HepG2 (cell line): ENCODE results near the gene CNGA3. TPM values are rescaled to one million over a fixed set of nuclear protein-coding genes. Genes with fewer than 3 reads are reported as not detected.

Experiments used
- KIAA2018 ChIP-seq: sonication (generic); formaldehyde crosslinking; IDR thresholded peaks from 2 replicates; pipeline ENCODE4 v1.5.0; 2020; ENCODE audit warnings: mild to moderate bottlenecking, missing genetic modification reagents, borderline replicate concordance
- ZNF143 ChIP-seq: sonication (generic); formaldehyde crosslinking; IDR thresholded peaks from 2 replicates; pipeline ENCODE4 v1.4.0; 2020; ENCODE audit warnings: missing genetic modification reagents
- ZNF552 ChIP-seq: sonication (generic); formaldehyde crosslinking; IDR thresholded peaks from 2 replicates; pipeline ENCODE4 v1.9.0; 2022; ENCODE audit warnings: missing genetic modification reagents, mild to moderate bottlenecking, borderline replicate concordance
- polyA plus RNA-seq, 8 experiments: library from polyadenylated mRNA; depleted of rRNA in 3 of 8; stranded (reverse) in 7 of 8; unstranded in 1 of 8; fragments of >200 nt; fragmentation: Illumina TruSeq in 4 of 8; extraction: Trizol in 4 of 8; gene quantifications; 2 replicates each; pipeline versions ENCODE4 v1.2.1 to v1.2.3, GENCODE V29; 2011 to 2016; ENCODE audit warnings: low read depth in 4 of 8, missing spikeins in 1 of 8, mixed read lengths in 1 of 8; ENCODE audit not compliant: insufficient read depth in 1 of 8
- total RNA-seq, 5 experiments: library from RNA; depleted of rRNA; stranded (reverse); fragments of >200 nt; fragmentation: Illumina TruSeq; extraction: Trizol; gene quantifications; 2 replicates each; pipeline ENCODE4 v1.2.3, GENCODE V29; 2016; ENCODE audit warnings: low read depth in 1 of 5

The CNGA3 gene
- total and polyA plus RNA-seq, 2 of the 13 experiments (the other 11 are each of a cell fraction or from before 2014, with no cell fraction given), result not detected

- no peak for TF ChIP-seq KIAA2018
- no peak for TF ChIP-seq ZNF143 (CRISPR knock-in tag)
- no peak for TF ChIP-seq ZNF552
Observed at GRCh38 chr2:98438190-98439133, 92.2 kb downstream of the CNGA3 start (continued).
